ENCODE results near the gene TBCD.

The TBCD gene

DNA sequence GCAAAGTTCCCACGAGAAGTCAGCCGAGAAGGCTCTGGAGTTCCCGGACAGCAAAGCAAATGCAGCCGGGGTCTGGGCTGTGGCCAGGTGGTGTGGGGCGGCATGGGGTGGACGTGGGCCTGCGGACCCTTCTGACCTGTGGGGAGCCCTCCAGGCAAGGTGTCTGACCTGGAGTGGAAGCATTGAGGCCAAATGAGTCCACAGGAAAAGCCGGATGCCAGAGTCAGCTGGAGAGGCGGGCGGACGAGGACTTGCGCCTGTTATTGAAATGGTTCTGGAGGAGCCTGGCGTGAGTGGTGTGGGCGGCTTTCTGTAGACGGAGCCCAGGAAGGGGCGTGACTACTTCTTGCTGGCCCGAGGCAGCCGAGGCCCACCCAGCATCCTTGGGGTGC lies 138.5 kb downstream of the TBCD start:
- H3K36me3 ChIP-seq: peaks cover 12% of the 10 kb centered on the region

DNA sequence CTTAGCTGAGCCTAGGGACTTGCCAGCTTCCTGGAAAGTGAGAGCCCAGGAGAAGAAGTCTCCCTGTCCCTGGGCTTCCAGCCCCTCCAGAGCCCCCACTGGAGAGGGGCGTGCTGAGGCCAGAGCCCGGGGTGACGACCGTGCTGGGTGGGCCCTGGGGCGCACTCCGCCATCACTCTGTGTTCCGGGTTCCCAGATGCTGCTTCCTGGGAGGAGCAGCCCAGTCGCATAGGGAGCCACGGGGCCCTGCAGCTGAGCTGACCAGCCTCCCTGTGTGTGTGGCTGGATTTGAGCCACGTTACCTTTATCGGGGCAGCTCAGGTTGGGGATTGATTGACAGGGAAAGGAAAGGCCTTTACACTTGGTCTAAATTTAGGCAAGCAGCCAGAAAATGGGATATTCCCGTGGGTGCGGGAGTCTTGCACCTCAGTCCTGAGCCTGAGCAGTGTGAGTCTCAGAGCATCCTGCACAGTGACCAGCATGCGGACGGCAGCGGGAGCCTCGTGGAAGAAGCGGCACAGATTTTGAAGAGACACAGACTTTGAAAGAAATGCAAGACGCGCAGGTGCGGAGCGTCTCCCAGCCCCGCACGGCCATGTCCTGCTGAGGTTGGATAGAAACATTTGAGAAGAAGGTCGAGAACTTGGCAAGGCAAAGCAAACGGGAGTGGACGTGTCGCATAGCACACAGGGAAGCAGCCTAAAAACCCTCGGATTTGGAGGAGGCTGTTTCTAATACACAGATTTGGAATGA lies 139.2 kb downstream of the TBCD start:
- Histone ChIP-seq H3K4me1 (peaks cover 2% of the 10 kb centered on the region; the same call in 1 of the 2 replicates), H3K27me3 (no peaks in the 10 kb centered on the region), H3K9me3 (no peaks in the 10 kb centered on the region; the same call in 1 of the 2 replicates), H3K4me3 (ENCODE audit: low read depth, low read length) (no peak overlapping the region), H3K36me3 (peaks cover 12% of the 10 kb centered on the region)
- DNase-seq: no peak
- TF ChIP-seq, protein P1, sequence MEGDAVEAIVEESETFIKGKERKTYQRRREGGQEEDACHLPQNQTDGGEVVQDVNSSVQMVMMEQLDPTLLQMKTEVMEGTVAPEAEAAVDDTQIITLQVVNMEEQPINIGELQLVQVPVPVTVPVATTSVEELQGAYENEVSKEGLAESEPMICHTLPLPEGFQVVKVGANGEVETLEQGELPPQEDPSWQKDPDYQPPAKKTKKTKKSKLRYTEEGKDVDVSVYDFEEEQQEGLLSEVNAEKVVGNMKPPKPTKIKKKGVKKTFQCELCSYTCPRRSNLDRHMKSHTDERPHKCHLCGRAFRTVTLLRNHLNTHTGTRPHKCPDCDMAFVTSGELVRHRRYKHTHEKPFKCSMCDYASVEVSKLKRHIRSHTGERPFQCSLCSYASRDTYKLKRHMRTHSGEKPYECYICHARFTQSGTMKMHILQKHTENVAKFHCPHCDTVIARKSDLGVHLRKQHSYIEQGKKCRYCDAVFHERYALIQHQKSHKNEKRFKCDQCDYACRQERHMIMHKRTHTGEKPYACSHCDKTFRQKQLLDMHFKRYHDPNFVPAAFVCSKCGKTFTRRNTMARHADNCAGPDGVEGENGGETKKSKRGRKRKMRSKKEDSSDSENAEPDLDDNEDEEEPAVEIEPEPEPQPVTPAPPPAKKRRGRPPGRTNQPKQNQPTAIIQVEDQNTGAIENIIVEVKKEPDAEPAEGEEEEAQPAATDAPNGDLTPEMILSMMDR (IDR thresholded peaks at IDR 0.05; ENCODE audit: low read depth, low read length): no peak

More for the DNA sequence above, 138.5 kb downstream of the TBCD start:
- Histone ChIP-seq H3K27me3 (no peaks in the 10 kb centered on the region), H3K4me1 (peaks cover 10% of the 10 kb centered on the region), H3K4me3 (ENCODE audit: low read depth, low read length) (no peak overlapping the region), H3K9me3 (no peaks in the 10 kb centered on the region; the same call in 1 of the 2 replicates)
- no peak for DNase-seq
- TF ChIP-seq, protein P1 (IDR thresholded peaks at IDR 0.05; ENCODE audit: low read depth, low read length): no peak

DNA sequence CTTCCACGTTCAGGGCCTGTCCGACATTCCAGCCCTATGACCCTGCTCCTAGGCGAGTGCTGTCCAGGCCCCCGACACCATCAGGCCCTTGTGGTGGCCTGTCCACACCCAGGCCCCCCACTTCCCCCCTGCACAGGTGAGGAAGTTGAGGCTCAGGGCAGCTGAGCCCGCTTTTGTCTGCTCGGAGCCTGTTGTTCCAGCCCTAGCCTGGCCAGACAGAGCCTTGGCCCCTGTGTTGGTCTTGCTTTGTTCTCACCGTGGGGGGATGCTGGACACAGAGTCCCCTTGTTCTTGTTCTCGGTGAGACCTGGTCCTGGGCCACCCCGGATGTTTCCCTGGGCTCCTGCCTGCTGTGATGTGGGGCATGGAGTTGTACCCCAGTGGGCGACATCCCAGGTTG lies 140.0 kb downstream of the TBCD start:
- H3K36me3 ChIP-seq: peaks cover 12% of the 10 kb centered on the region
- H3K4me1 ChIP-seq: no peaks in the 10 kb centered on the region
- H3K4me3 ChIP-seq (ENCODE audit: low read depth, low read length): no peak overlapping the region
- H3K9me3 ChIP-seq: no peaks in the 10 kb centered on the region; the same call in 1 of the 2 replicates
- no peaks in the 10 kb centered on the region for H3K27me3 ChIP-seq
- no peak for DNase-seq
- TF ChIP-seq, protein P1 (IDR thresholded peaks at IDR 0.05; ENCODE audit: low read depth, low read length): no peak

DNA sequence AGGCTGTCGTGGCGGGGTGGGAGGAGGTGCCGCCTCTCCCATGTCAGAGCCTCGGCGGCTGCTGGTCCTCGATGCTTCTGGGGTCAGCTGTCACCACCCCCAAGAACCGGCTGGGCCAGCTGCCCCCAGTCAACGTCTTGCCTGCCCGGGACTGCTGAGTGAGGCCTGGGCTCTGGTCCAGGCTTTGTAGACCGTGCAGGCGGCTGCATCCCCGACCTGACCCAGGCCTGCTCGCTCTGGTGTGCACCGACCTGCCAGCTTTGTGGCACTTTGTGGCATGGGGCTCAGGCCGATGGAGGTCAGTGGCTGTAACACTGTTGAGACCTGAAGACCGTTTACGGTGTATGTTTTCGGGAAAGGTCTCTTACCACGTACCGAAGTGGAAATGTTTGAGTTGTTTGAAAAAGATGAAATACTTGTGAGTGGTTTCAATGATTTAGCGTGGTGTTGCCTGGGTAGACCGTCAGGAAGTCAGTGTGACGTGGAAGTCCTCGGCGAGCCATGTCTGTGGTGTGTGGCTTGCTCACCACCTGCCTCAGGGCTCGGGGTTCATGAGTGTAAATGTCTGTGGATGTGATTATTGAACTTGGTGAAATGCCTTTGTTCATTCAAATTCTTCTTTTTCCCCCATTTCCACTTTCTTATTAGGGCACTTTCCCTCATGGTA lies 141.2 kb downstream of the TBCD start:
- Histone ChIP-seq H3K9me3 (no peaks in the 10 kb centered on the region), H3K4me3 (ENCODE audit: low read depth, low read length) (no peak overlapping the region), H3K36me3 (peaks cover 4% of the 10 kb centered on the region), H3K4me1 (no peaks in the 10 kb centered on the region), H3K27me3 (no peaks in the 10 kb centered on the region)
- TF ChIP-seq, protein P1 (IDR thresholded peaks at IDR 0.05; ENCODE audit: low read depth, low read length): no peak
- no peak for DNase-seq

DNA sequence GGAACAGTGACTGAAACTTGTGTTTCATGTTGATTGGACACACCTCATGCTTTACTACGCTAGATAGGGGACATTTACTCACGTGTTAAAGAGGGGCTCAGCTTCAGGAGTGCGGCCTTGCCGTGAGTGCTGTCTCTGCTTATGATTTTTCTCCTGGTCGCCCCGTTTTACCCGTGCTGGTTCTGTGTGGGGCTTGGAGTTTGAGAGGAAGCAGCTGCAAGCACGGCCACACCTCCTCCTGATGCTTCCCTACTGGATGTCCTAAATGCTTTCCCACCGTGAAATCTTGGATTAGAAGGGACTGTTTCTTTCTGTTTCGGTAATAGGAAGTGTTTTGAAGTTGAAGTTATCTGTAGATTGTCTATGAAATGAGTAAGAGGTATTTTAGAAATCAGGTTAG lies 141.9 kb downstream of the TBCD start:
- Histone ChIP-seq H3K4me3 (ENCODE audit: low read depth, low read length) (no peak overlapping the region), H3K9me3 (no peaks in the 10 kb centered on the region), H3K27me3 (no peaks in the 10 kb centered on the region), H3K36me3 (peaks cover 4% of the 10 kb centered on the region), H3K4me1 (no peaks in the 10 kb centered on the region)
- TF ChIP-seq, protein P1 (IDR thresholded peaks at IDR 0.05; ENCODE audit: low read depth, low read length): no peak
- no peak for DNase-seq

DNA sequence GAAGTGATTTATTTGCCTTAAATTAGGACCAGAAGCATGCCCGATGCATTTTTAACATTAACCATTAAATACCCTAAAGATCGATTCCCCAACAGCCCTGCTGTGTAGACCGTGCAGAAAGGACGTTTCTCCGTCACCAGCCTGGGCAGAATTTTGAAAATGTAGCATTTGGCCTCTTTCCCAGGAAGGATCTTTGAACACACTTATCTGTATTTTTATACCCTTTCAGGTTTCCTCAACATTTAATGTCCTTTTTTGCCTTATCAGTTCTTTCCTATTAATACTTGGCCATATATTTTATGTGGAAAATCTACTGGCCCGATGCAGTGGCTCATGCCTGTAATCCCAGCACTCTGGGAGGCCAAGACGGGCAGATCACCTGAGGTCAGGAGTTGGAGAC lies 142.5 kb downstream of the TBCD start:
- Histone ChIP-seq H3K9me3 (no peaks in the 10 kb centered on the region), H3K27me3 (no peaks in the 10 kb centered on the region), H3K36me3 (peaks cover 4% of the 10 kb centered on the region), H3K4me3 (ENCODE audit: low read depth, low read length) (no peak overlapping the region), H3K4me1 (no peaks in the 10 kb centered on the region)
- TF ChIP-seq, protein P1 (IDR thresholded peaks at IDR 0.05; ENCODE audit: low read depth, low read length): no peak
- DNase-seq: no peak
